ENCODE data around the gene KIAA0513.

GRCh38 chr16:85034591-85035433, 7.2 kb downstream of the KIAA0513 start:
- TF ChIP-seq EP300 (IDR thresholded peaks at IDR 0.05) = no peak
- TF ChIP-seq CTCF (IDR thresholded peaks at IDR 0.05) = no peak
